ENCODE measurements around the gene ARHGAP12.

The ARHGAP12 gene

GRCh38 chr10:31853629-31854028 lies 75.0 kb downstream of the ARHGAP12 start:
- TF ChIP-seq CTCF (IDR thresholded peaks at IDR 0.05) (no peak), ZFX (IDR thresholded peaks at IDR 0.05; ENCODE audit: borderline replicate concordance) (no peak)
- no peak overlapping the region for H3K27ac ChIP-seq

- H3K27ac ChIP-seq: no peak overlapping the region
- TF ChIP-seq CTCF (IDR thresholded peaks at IDR 0.05) (no peak), ZFX (IDR thresholded peaks at IDR 0.05; ENCODE audit: borderline replicate concordance) (no peak)
Observed at GRCh38 chr10:31851216-31851615, 77.4 kb downstream of the ARHGAP12 start.

GRCh38 chr10:31847515-31847914 lies 81.1 kb downstream of the ARHGAP12 start:
- TF ChIP-seq CTCF (IDR thresholded peaks at IDR 0.05): no peak
- TF ChIP-seq ZFX (IDR thresholded peaks at IDR 0.05; ENCODE audit: borderline replicate concordance): no peak
- H3K27ac ChIP-seq: no peak overlapping the region

GRCh38 chr10:31838709-31839108 lies 89.9 kb downstream of the ARHGAP12 start:
- TF ChIP-seq CTCF (IDR thresholded peaks at IDR 0.05): no peak
- TF ChIP-seq ZFX (IDR thresholded peaks at IDR 0.05; ENCODE audit: borderline replicate concordance): no peak

GRCh38 chr10:31838065-31838464 lies 90.6 kb downstream of the ARHGAP12 start:
- H3K27ac ChIP-seq: no peak overlapping the region
- TF ChIP-seq CTCF (IDR thresholded peaks at IDR 0.05): no peak
- TF ChIP-seq ZFX (IDR thresholded peaks at IDR 0.05; ENCODE audit: borderline replicate concordance): no peak

More at GRCh38 chr10:31838709-31839108, 89.9 kb downstream of the ARHGAP12 start:
- H3K27ac ChIP-seq: no peak overlapping the region

GRCh38 chr10:31836569-31837406 lies 91.8 kb downstream of the ARHGAP12 start:
- TF ChIP-seq CTCF (IDR thresholded peaks at IDR 0.05) (peak; percentile 79), ZFX (IDR thresholded peaks at IDR 0.05; ENCODE audit: borderline replicate concordance) (no peak)
- no peak overlapping the region for H3K27ac ChIP-seq

GRCh38 chr10:31833753-31834152 lies 94.9 kb downstream of the ARHGAP12 start:
- TF ChIP-seq CTCF (IDR thresholded peaks at IDR 0.05) (no peak), ZFX (IDR thresholded peaks at IDR 0.05; ENCODE audit: borderline replicate concordance) (no peak)

More at GRCh38 chr10:31833753-31834152, 94.9 kb downstream of the ARHGAP12 start:
- H3K27ac ChIP-seq: no peak overlapping the region
